Lower leg skin (tissue), 3 donors: Measurements from ENCODE around the gene COL10A1.

Source experiments
- CTCF ChIP-seq, 3 donors: fragments of 450-650 bp; IDR thresholded peaks; one replicate each; pipeline ENCODE4 v1.5.1; 2016; ENCODE audit warnings: antibody characterized with exemption in 3 of 3, mild to moderate bottlenecking in 3 of 3, moderate library complexity in 2 of 3
- POLR2A ChIP-seq, 2 donors: fragments of 450-650 bp; IDR thresholded peaks; one replicate each; pipeline ENCODE4 v1.6.1; 2016 to 2017; ENCODE audit warnings: antibody characterized with exemption in 2 of 2, mild to moderate bottlenecking in 1 of 2, moderate library complexity in 1 of 2

DNA sequence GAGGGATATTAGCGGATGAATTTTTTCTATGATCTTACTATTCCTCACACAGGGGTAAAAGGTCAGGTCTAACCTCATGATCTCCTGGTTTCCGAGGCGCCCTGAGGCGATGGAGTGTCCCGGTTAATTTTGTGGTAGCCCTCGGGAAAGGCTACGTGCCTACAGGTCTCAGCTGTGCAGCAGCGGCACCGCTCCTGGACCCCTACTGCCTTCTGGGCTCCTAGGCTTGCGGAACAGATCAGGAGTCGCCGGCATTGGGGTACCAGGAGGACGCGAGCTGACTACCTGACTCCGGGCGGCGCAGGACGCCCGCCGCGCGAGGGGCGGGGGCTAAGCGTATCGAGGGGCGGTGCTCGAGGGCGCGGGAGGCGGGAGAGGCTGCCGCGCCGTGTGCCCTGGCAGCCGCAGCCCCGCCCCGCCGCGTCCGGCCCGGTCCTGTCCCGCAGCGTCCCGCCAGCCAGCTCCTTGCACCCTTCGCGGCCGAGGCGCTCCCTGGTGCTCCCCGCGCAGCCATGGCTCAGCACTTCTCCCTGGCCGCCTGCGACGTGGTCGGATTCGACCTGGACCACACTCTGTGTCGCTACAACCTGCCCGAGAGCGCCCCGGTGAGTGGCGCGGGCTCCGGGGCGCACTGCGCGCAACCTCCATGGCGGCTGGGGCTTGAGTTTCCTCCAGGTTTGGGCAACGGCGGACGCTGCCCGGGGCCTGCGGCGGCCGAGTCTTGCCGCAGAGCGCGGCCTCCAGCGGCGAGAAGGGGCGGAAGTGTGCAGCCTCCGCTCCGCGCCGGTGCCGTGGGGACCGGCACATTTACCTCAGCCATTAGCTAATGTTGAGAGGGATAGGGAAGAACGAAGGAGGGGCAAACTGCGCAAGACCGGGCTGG lies 25.3 kb downstream of the COL10A1 start, which contains the start of gene NT5DC1:
- TF ChIP-seq CTCF (IDR thresholded peaks at IDR 0.05) (peak in 1 of 3 donors; percentile 44), POLR2A (IDR thresholded peaks at IDR 0.05) (no peak)
